ENCODE measurements around the gene ROPN1L.

The ROPN1L gene

GRCh38 chr5:10431415-10431814, 10.3 kb upstream of the ROPN1L start:
- DNase-seq = no peak

- no peak for DNase-seq
Observed at GRCh38 chr5:10432059-10433008, 9.3 kb upstream of the ROPN1L start.

GRCh38 chr5:10434392-10434791, 7.3 kb upstream of the ROPN1L start:
- DNase-seq = no peak

GRCh38 chr5:10438301-10438700, 3.4 kb upstream of the ROPN1L start:
- DNase-seq = no peak

DNA sequence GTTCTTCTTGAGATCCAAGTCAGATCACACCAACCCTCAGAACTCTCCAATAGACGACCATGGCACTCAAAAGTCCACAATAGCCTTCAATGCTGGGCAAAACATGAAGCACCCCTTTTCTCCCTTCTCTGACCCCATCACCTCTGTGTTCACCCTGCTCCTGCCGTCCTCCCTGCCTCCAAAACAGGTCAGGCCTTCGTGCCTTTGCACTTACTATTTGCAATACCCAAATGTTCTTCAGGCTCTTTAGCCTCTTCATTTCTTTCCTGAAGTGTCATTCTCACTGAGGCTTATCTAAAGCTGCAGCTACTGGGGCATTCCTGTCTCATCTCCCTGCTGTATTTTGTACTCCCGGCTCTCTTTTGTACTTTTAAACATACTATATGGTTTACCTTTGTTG, 2.0 kb upstream of the ROPN1L start:
- DNase-seq = no peak

DNA sequence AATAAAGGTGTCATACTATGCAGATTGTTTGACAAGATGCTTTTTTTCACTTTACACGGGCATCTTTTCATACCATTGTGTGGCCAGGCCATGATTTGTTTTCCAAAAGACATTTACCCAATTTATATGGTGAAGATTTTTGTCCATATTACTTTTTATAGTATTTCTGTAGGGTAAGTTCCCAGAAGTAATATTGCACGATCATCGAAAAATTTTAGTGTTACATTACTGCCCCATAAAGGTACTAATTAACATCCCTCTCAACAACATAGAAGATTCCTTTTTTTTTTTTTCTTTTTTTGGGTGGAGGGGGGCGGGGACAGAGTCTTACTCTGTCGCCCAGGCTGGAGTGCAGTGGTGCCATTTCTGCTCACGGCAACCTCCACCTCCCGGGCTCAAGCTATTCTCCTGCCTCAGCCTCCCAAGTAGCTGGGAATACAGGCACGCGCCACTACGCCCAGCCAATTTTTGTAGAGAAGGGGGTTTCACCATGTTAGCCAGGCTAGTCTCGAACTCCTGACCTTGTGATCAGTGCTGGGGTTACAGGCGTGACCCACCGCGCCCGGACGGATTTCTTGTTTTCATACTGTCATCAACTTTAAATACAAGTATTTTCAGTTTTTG, 1.2 kb upstream of the ROPN1L start:
- no peak for DNase-seq

GRCh38 chr5:10441992-10442435, 335 bp downstream of the ROPN1L start:
- no peak for DNase-seq

DNA sequence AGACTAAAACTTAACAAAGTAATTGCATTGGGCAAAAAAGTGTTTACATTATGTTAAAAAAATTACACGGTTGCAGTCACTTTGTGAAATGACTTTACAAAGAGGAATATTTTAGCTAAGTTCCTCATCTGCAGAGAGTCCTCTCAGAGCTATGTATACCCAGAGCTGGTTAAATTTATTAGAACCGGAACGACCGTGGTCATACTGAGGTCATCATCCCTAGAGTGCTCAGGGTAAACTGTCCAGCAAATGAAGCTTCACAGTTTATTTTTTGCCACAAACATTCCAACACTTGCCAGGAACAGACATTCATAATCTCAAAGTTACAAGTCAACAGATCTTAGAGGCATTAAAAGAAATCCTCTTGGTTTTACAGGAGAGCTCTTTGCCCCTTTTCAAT, 897 bp downstream of the ROPN1L start:
- DNase-seq = no peak

- no peak for DNase-seq
Observed at GRCh38 chr5:10445352-10445751, 3.7 kb downstream of the ROPN1L start.

DNA sequence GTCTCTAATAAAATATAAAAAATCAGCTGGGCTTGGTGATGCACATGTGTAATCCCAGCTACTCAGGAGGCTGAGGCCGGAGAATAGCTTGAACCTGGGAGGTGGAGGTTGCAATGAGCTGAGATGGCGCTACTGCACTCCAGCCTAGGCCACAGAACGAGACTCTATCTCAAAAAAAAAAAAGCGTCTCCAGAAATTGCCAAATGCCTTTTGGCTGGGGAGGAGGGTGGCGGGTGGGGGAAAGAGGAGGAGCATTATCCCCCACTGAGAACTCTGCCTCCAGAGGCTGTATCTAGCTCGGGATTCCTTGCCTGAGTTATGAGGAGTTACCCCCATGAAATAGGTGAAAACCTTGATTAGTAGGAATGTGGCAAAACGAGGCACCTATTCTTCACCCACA, 4.8 kb downstream of the ROPN1L start:
- no peak for DNase-seq

DNA sequence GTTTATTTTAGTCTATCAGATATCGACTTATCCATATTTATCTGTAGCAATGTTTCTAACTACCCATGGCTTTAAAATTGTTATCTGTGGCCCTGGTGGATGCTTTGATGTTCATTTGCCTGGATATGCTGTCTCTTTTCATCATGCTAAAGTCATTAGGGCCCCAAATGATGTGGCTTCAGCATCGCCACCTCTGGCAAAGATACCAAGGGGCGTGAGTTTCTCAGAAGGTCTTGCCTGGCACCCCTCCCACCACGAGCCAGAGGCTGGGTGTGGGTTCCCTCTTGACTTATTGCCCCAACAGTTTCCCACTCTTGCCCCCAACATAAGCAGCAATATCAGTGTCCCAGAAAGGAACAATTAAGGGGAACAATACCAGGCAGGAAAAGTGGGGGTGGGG, 5.4 kb downstream of the ROPN1L start:
- no peak for DNase-seq

GRCh38 chr5:10448754-10449360, 7.2 kb downstream of the ROPN1L start:
- no peak for DNase-seq

DNA sequence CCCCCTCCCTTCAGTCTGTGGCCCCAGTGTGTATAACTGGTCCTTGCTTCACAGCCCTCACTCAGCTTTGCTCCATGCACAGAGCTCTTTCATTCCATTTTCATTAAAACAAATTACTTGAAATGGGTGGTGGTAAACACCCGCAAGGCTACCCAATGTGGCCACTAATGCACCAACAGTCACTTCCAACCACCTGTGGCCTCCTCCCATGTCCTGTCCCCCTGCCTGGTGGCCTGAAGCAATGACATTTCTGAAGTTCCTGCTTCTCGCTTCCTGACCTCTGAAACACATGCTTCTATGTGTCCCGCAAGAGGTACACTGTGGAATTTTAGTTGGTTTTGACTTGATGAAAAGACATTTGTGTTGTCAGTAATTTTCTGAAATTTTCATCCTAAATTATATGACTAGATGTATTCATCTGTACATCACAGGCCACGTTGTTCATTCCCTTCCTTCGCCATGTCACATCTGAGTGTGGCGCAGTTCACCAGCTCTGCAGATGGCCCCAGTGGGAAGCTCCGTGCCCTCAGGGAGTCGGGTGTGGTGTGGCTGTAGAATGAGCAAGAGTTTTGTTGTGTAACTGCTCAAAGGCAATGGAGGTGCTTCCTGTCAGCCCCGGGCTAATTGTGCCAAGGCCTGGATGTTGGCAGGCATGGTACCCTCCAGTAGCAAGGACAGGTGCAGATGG, 9.6 kb downstream of the ROPN1L start:
- DNase-seq = no peak

- DNase-seq = no peak
Observed at GRCh38 chr5:10452768-10453331, 11.2 kb downstream of the ROPN1L start.

DNA sequence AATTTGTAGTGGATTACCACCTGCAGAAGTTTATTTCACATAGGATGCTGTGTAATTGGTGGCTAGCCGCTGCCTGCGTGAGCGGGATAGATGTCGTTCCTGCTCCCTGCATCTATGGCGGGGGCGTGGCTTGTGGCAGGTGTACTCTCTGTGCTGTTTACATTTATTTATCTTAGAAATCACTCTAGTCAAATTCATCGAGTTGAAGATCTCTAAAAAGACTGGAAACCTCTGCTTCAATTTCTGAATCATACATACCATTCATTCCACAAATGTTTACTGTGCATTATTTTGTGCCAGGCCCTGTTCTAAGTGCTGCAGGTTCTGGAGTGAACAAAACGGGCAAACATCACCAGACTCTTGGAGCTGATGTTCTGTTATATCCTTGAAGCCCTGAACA, 11.9 kb downstream of the ROPN1L start:
- DNase-seq = no peak

DNA sequence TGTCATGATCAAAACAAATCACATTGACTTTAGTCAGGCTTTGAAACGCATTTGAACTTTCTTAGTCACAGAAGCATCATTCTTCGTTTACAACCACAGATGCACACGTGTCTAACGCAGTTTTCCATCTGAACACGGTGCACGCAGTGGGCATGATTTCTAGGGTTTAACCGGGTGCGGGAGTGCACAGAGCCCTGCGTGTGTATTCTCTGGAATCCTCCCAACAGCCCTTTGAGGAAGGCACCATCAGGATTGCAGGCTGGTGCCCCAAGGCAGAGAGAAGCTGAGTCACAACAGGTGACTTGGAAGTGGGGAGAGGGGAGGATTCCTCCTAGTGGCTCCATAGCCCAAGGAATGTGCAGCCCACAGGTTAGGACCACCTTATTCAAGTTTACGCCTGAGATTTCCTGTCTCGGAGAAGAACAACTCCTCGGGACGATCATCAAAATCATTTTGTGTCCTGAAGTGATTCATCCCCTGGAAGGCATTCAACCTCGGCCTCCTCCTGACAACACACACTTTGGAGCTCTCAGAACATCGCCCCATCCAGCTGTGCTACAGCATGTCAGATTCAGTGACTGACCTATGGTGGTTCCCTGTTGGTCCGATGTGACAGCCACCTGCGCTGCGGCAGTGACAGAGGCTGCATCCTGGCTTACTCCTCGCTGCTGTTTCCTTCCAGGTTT, 13.1 kb downstream of the ROPN1L start:
- DNase-seq = no peak

DNA sequence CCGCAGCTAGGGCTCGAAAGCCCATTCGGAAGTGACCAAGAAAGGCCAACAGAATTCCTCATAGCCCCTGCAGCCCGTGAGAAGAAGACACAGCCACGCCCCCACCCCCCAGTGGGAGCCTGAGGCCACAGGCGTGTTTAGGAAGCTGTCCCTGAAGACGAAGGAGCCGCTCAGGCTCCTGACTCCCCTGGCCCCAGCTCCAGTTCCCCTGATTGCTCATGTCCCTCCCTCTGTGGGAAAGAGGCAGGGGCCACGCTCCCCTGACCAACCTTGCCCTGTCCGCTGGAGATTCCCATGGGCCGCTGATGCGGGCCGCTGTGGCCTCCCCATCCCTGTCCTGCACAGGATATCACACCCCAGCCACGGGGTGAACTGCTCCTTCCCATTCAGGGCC, 13.6 kb downstream of the ROPN1L start:
- no peak for DNase-seq

DNA sequence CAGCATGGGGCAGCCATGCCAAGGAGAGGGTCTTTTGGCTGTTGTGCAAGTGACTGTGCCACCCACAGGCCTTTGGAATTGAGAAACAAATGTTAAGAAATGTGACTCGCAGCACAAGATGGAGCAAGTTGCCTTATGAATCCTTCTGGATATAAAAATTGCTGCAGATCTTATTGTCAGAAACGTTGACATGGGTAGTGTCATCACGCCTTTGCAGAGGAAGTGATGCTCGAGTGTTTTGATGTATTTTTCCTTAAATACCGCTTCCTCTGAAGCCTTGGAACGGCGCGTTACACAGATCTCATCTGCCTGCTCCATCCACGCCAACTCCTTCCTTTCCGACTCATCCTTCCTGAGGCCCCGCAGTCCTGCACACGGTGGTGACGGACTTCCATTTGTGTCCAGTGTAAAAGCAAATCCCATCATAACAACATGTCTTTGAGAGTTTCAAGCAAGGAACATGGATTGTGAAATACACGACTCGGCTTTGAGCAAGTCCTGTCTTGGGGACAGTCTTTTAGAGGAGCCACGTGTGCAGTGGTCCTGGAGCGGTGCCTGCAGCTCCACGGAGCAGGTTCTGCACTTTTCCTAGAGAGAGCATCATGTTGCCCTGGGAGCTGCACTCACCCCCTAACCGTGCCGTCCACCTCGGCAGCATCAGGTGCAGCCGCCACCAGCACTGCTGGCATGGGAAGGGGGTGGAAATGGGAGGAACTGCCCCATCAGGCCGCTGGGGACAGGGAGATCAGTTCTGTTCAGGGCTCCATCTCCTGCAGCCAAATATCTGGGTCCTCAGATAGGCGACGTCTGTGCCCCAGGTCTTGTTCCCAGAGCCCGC, 15.1 kb downstream of the ROPN1L start:
- no peak for DNase-seq

GRCh38 chr5:10457682-10458574, 16.2 kb downstream of the ROPN1L start:
- no peak for DNase-seq
